Subcutaneous adipose tissue (tissue), 4 donors: ENCODE data around the gene RNF186. TPM values are rescaled to one million over a fixed set of nuclear protein-coding genes. Genes with fewer than 3 reads are reported as not detected.

Experiments
- CTCF ChIP-seq: fragments of 450-650 bp; IDR thresholded peaks from one replicate; pipeline ENCODE4 v1.5.1; 2016; ENCODE audit warnings: low read depth, mild to moderate bottlenecking, control low read depth, antibody characterized with exemption, moderate library complexity
- total RNA-seq, 4 donors: library from RNA; depleted of rRNA; stranded (reverse); fragments of >200 nt; gene quantifications; one replicate each; pipeline ENCODE4 v1.1.0, GENCODE V29; 2016

The RNF186 gene
- total RNA-seq, 4 donors from 2014 or later: not detected

DNA sequence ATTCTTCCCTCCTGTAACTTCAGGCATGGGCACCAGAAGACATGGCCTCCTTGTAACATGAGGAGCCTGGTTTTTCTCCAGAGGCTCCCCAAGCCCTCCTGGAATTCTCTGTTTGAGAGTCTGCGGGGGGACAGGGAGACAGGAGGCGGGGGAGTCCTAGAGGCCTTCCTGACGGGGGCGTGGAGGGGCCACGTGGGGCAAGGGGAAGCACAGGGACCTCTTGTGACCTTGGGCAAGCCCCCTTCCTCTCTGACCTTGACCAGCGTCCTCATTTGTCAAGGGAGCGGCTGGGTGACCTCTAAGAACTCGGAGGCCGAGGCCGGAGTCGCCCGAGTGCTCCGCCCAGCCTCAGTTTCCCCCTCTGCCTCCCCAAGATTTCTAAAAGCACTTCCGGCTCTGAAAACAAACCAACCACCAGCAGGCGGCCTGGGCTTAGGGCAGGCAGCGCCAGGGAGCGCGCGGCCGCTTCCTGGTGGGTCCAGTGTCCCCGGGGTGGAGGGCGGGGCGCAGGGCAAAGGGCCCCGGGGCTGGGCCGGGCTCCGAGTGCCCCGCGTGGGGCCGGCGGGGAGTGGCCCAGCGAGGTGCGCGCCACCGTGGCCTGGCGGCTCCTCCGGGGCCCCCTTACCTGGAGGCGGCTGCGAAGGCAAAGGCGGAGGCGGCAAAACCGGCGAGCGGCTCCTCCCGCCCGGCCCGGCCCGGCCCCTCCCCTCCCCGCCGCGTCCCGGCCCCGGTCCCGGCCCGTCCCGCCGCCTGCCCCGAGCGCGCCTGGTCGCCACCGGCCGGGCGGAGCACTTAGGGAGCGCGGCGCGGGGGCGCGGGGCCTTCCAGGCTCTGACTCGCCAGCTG lies 15.6 kb downstream of the RNF186 start, which contains the start of gene TMCO4:
TSS of gene TMCO4 (minus strand) at position 687 of the 846 bp plus-strand sequence. CDS start 19,158 bp downstream, outside the sequence.
- TF ChIP-seq CTCF: no peak

GRCh38 chr1:19798486-19799229 lies 16.4 kb downstream of the RNF186 start:
- TF ChIP-seq CTCF: no peak

DNA sequence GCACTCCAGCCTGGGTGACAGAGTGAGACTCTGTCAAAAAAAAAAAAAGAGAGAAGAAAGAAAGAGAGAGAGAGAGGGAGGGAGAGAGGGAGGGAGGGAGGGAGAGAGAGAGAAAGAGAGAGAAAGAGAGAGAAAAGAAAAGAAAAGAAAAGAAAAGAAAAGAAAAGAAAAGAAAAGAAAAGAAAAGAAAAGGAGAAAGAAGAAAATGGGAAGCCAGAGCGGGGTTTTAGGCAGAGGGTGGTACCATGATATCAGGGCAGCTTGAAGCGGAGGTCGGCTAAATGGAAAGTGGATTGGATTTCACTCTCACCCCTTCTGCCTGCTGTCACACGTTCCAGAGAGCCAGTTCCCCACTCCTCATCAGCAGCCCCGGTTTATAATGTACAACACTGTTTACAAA lies 17.3 kb downstream of the RNF186 start:
- TF ChIP-seq CTCF: no peak

- no peak for TF ChIP-seq CTCF
Measured at GRCh38 chr1:19794583-19794982, 20.5 kb downstream of the RNF186 start.

- TF ChIP-seq CTCF: no peak
Measured at GRCh38 chr1:19793360-19794046, 21.6 kb downstream of the RNF186 start.

DNA sequence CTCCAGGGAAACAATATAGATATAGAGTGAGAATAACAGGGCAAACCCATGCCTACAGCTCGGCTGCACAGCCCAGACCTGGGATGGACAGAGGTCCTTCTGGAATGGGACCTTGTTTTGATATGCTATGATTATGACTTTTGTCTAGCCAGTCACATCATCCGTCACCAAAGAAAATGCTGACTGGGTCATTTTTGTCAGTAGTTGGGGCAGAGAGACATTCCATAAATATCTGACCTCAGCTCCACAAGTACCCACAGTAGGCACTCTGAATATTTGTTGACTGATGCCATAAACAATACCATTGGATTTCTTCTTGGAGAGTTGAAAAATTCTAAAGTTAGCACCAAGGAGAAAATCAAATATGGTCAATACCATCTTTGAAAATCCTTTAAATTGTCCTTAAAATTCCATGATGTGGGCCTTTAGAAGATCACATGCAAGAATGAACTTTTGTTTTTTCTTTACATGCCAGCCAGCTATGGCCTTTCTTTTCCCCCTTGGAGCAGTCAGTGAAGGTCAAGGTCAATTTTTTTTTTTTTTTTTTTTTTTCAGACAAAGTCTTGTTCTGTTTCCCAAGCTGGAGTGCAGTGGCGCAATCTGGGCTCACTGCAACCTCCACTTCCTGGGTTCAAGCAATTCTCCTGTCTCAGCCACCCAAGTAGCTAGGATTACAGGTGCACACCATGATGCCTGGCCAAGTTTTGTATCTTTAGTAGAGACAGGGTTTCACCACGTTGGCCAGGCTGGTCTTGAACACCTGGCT lies 22.7 kb downstream of the RNF186 start:
- TF ChIP-seq CTCF: no peak
